GM11168 (cell line): ENCODE results near the gene EIF4E.

ENCODE experiments used
- in situ Hi-C: fragments of 300-500 bp; cut with MboI; formaldehyde crosslinking; loops from one replicate; pipeline ENCODE4 v1.12.0; 2022; ENCODE audit warnings: low sequenced_read_pairs; ENCODE audit not compliant: unreplicated experiment

Gene EIF4E

DNA sequence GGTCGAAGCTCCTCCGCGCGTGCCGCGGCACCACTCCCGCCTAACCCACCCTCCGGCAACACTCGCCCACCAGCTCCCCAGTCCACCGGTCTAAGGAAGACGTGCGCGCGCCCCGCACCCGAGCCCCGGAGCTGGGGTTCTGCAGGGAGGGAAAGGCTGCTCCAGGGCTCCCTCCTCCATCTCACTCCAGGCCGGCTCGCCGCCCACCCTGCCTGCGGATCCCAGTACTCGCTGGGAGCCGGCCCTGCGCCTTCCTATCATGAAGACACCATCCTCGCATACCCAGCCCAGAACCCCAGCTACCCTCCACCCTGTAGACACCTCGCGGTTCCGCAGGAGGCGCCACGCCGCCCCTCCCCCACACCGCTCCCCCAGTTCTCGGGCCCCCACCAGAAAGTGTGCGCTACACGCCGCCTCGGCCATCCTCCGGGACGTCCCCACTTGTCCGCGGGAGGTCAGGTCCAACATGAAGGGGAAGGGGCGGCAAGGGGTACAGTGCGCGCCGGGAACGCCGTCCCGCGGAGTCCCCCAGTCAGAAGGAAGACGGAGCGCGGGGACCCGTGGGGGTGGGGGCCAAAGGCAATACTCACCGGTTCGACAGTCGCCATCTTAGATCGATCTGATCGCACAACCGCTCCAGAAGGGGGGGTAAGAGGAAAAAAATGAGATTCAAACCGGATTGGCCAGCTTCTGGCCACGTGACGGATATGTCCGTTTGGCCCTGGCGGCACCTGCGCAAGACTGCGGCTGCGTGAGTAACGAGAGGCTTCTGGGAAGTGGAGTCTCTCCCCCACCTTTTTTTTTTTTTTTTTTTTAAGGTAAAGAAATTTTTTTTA, at the start of gene EIF4E:
Gene EIF4E (minus strand): TSS at position 629 of the 836 bp plus-strand sequence. CDS start 21 bp downstream, at position 608.
- in situ Hi-C loops = no loop called here

GRCh38 chr4:98977557-98977956, 48.6 kb upstream of the EIF4E start:
- in situ Hi-C loops = no loop called here

DNA sequence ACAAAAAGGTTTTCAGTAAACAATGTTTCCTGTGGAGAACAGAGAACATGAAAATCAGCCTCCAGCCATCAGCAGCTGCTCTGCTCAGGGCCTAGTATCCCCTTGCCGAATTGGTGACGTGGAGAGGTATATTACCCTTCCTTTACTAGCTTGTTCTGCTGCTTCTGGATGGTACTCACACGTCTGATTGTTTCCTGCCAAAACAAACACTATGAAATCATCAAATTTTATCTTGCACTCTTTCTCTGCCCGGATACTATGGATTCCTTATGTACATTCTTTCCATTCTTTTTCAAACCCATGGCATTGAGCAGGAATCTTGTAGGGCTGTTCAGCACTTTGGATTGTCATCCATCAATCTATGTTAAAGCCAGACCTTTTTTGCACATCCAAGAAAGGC, 47.8 kb upstream of the EIF4E start:
- in situ Hi-C loops = no loop called here

DNA sequence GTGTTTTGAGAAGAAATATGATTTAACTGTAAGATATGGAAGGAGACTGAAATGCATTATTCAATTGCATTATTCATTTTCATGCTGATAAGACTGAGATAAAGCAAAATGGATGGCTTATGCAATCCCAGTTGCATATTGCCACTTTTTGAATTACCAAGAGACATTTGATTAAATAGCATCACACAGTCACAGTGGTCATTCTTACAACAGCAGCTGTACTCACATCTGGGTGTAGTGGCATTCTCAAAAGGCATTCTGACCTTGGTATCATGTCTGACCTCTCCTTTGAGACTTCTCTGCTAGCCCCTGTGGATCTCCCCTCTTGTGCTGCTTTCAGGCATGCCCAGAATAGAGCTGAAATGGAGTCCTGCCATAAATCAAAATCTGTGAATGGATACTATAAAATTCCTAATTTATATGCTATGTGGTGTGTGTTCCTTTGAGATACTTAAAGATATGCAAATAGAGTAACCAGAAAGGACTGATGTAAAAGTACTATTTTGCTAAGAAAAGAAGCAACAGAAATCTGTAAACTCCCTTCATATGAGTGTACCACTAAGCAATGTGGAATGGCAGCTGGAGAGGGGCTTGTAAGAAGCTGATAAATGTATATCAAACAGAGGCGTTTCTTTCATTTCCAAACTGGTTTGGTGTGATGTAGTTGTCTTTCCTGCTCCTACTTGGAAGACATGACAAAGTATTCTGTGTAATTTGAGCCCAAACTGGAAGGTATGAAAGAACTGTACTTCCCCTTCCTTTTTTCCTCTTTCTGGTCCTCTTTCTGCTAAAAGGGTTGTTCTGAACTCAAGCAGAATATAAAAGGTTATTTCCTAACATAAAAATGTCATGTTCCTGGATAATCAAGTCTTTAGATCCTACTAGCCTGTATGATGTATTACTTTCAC, 41.2 kb upstream of the EIF4E start:
- in situ Hi-C loops = no loop called here

DNA sequence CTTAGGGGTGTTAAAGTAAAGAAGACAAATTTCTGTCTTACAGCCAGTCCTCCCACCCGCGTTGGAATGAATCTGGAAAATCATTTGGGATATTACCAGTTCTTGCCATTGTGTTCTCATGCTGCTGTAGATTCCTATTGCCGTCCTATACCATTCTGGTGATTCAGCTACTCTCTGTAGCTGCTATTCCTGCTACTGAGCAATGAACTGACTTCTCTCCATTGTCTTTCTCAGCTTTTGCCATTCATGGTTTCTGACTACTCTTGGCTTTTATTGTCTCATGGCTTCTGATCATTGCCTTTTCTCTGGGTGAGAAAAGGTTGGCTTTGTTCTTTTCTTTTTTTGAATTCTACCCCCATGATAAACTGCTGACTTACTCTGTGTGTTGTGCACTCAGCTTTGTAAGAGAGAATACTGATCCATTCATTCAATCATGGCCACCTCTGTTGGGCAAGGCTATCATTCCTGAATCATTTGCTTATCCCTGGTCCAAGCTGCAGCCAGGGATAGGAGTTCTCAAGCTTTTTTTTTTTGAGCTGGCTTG, 38.9 kb upstream of the EIF4E start:
- in situ Hi-C loops = no loop called here

DNA sequence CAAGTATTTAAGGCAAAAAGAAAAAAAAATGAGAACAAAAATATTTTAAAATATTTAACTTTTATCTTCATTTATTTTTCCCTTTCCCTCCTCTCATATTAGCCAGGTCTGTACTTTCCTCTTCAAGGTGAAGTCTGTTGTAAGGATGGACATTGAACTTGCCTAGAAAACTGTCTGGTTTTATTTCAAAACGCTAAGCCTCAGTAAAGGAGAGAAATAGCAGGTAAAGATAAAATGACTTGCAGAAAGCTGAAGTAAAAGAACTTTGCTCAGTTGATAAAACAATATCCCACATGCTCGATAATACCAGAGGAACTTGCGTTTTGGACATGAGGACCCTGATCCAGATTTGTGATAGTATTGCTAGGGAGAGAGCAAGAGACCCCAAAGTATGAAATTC, 38.0 kb upstream of the EIF4E start:
- in situ Hi-C loops = no loop called here

DNA sequence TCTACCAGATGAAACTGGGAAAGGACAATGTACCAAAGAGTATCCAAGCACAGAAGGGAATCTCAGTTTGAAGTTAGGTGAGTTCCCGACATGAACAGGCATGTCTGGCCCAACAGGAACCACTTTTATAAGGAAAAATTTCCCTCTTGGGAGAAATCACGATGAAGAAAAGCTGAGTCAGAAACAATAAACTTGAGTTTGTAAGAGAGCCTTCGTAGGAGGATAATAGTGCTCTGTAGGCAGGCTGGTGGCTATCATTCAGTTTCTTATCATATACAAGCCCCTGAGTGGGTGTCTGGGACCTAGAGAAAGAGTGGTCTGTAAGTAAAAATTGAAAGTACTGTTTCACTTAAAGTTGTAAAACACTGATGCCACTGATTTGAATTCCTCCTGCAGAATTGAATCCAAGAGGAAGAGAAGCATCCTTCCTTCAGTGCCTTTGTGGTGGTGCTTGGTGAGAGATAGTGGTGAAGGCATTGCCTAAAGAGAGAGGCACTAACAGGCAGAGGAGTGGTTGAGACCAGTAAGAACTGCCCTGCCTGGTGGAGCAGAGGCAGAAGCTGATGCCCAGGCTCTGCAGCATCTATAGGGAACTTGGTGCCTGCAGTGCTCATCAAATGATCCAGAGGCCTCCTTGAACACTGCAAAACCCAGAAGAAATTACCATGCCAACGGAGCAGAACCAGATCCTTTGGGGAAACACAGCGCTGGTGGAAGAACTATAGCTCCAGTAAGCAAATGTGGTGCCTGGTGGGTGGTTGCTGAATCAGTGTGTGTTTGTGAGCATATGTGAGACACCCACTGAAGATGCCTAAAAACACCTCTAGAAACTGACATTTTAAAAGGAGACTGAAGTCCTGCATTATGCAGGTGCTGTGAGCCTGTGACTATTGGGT, 34.9 kb upstream of the EIF4E start:
- in situ Hi-C loops = no loop called here

DNA sequence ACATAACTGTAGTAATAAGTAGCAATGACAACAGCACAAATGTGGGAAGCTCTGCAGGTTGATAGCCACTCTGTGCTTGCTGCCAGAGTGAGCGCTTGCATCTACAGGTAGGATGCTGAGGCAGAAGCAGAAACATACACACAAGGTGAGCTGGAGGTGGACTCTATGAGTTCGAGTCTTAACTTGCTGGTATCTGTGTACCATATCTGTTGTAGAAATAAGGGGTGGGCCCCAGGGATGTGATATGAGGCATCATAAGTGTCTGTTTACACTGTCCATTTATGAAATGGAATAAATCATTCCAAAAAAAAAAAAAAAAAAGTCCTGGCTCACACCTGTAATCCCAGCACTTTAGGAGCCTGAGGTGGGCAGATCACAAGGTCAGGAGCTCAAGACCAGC, 32.8 kb upstream of the EIF4E start:
- in situ Hi-C loops = no loop called here

GRCh38 chr4:98959411-98959810, 30.5 kb upstream of the EIF4E start:
- in situ Hi-C loops = no loop called here

- in situ Hi-C loops = no loop called here
Measured at GRCh38 chr4:98958065-98958464, 29.1 kb upstream of the EIF4E start.

- in situ Hi-C loops = no loop called here
Measured at GRCh38 chr4:98955229-98955628, 26.3 kb upstream of the EIF4E start.

- in situ Hi-C loops = no loop called here
Measured at GRCh38 chr4:98951710-98952109, 22.8 kb upstream of the EIF4E start.

DNA sequence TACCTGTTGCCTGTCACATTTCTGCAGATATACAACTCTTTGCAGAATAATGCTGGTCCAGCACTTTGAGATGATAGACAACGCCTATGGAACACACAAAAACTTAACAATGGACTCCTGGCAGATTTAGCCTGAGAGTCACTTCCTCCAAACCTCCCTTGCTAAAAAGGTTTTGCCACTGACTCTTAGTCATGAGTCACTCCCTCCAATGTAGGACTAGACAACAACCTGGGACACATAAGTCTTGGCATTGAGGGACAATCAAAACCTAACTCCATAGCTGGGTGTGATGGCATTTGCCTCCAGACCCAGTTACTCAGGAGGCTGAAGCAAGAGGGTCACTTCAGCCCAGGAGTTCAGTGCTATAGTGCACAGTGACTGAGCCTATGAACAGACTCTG, 22.0 kb upstream of the EIF4E start:
- in situ Hi-C loops = no loop called here

GRCh38 chr4:98946359-98946758, 17.4 kb upstream of the EIF4E start:
- in situ Hi-C loops = no loop called here

GRCh38 chr4:98945297-98945850, 16.4 kb upstream of the EIF4E start:
- in situ Hi-C loops = no loop called here

DNA sequence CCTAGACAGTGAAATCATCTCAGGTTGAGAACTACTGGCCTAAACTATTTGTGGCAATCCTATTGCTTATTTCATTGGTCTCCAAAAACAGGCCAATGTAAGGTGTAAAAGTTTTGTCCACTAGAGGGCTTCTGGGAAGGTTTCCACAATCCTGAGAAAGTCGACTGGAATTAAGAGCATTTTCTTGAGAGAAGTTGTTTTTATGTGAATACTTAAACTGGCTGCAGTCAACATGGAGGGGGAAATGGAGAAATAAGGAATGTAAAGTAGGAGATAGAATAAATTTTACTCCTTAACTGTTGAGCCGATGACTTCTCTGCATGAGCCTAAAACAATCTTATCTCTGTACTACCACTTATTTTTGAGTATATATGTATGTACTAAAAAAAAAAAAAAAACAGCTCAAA, 11.0 kb upstream of the EIF4E start:
- in situ Hi-C loops = no loop called here

DNA sequence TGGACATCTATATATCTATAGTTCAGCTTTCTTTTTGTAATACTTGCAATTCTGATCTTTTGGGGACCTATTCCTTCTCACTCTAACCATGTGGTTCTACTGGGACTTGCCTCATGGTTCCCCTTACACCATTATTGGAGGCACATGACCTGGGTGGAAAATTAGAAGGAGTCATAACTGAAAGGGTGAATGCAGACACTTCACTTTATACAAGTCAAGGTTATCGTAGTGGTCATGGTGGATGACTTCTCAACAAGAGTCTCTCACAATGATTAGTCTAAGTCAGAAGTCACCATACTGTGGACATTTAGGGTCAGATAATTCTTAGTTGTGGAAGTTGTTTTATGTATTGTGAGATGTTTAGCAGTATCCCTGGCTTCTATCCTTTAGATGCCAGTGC, 10.5 kb upstream of the EIF4E start:
- in situ Hi-C loops = no loop called here

- in situ Hi-C loops = no loop called here
Measured at GRCh38 chr4:98937986-98938720, 9.2 kb upstream of the EIF4E start.

- in situ Hi-C loops = no loop called here
Measured at GRCh38 chr4:98935633-98936032, 6.7 kb upstream of the EIF4E start.
